ENCODE data around the gene LAP3. TPM values are rescaled to one million over a fixed set of nuclear protein-coding genes. Genes with fewer than 3 reads are reported as not detected.

The LAP3 gene
- total and polyA plus RNA-seq, 10 donors, result 47.0 to 135 (median 96.0) TPM

GRCh38 chr4:17630228-17630627 is 53.2 kb downstream of the LAP3 start:
- Histone ChIP-seq H3K36me3 (peaks cover 0 to 100% (median 93%) of the 10 kb centered on the region in 6 donors), H3K9me3 (no peaks in the 10 kb centered on the region), H3K27ac (no peak overlapping the region), H3K4me3 (no peak overlapping the region), H3K27me3 (replicated peaks in 1 of 7) (no peaks in the 10 kb centered on the region), H3K4me1 (no peaks in the 10 kb centered on the region)
- intact Hi-C loops (cut with DNase I; ENCODE audit: low total_unique reads), result no loop called here
- no peak for TF ChIP-seq CTCF (IDR thresholded peaks at IDR 0.05 in 8 of 11, conservative IDR thresholded peaks at IDR 0.05 in 3 of 11)
- TF ChIP-seq POLR2AphosphoS5 (IDR thresholded peaks at IDR 0.05), result no peak
- no peak for TF ChIP-seq POLR2A (IDR thresholded peaks at IDR 0.05)
- WGBS, 5 donors, result 92 to 98% (median 96%) methylated on average over 4 of the region's 4 CpGs
- DNase-seq, result no peak

- H3K4me3 ChIP-seq, result no peak overlapping the region
- H3K27ac ChIP-seq, result no peak overlapping the region
- H3K36me3 ChIP-seq, result peaks cover 0 to 91% (median 63%) of the 10 kb centered on the region in 6 donors
- no peaks in the 10 kb centered on the region for H3K27me3 ChIP-seq (replicated peaks in 1 of 7)
- 96 to 99% (median 98%) methylated on average over 9 of the region's 9 CpGs for WGBS, 5 donors
- H3K9me3 ChIP-seq, result no peaks in the 10 kb centered on the region
- TF ChIP-seq POLR2A (IDR thresholded peaks at IDR 0.05) (no peak), CTCF (IDR thresholded peaks at IDR 0.05 in 8 of 11, conservative IDR thresholded peaks at IDR 0.05 in 3 of 11) (no peak), POLR2AphosphoS5 (IDR thresholded peaks at IDR 0.05) (no peak)
- intact Hi-C loops (cut with DNase I; ENCODE audit: low total_unique reads), result no loop called here
- DNase-seq, result no peak
- H3K4me1 ChIP-seq, result peaks cover 0 to 7% (median 3%) of the 10 kb centered on the region in 6 donors
Observed at GRCh38 chr4:17633600-17633999, 56.6 kb downstream of the LAP3 start.

GRCh38 chr4:17635056-17635455 is 58.1 kb downstream of the LAP3 start:
- no peak for DNase-seq
- Histone ChIP-seq H3K27me3 (replicated peaks in 1 of 7) (no peaks in the 10 kb centered on the region), H3K27ac (no peak overlapping the region), H3K9me3 (no peaks in the 10 kb centered on the region), H3K4me3 (no peak overlapping the region), H3K36me3 (peaks cover 0 to 86% (median 50%) of the 10 kb centered on the region in 6 donors), H3K4me1 (peaks cover 0 to 7% (median 3%) of the 10 kb centered on the region in 6 donors)
- TF ChIP-seq POLR2A (IDR thresholded peaks at IDR 0.05) (no peak), POLR2AphosphoS5 (IDR thresholded peaks at IDR 0.05) (no peak), CTCF (IDR thresholded peaks at IDR 0.05 in 8 of 11, conservative IDR thresholded peaks at IDR 0.05 in 3 of 11) (no peak)
- intact Hi-C loops (cut with DNase I; ENCODE audit: low total_unique reads), result no loop called here
- WGBS, 5 donors, result 92 to 98% (median 94%) methylated on average over 4 of the region's 4 CpGs

- Histone ChIP-seq H3K4me1 (peaks cover 0 to 7% (median 3%) of the 10 kb centered on the region in 6 donors), H3K4me3 (no peak overlapping the region), H3K9me3 (no peaks in the 10 kb centered on the region), H3K27ac (no peak overlapping the region), H3K27me3 (replicated peaks in 1 of 7) (no peaks in the 10 kb centered on the region), H3K36me3 (peaks cover 0 to 74% (median 38%) of the 10 kb centered on the region in 6 donors)
- TF ChIP-seq POLR2A (IDR thresholded peaks at IDR 0.05), result no peak
- no peak for TF ChIP-seq CTCF (IDR thresholded peaks at IDR 0.05 in 8 of 11, conservative IDR thresholded peaks at IDR 0.05 in 3 of 11)
- no peak for TF ChIP-seq POLR2AphosphoS5 (IDR thresholded peaks at IDR 0.05)
- no peak for DNase-seq
- intact Hi-C loops (cut with DNase I; ENCODE audit: low total_unique reads), result loop anchor here (2.0 kb wide), 1 partner anchor 88 kb away; no protein-coding TSS in a partner anchor
- WGBS, 5 donors, result 87 to 94% (median 93%) methylated on average over 16 to 17 of the region's 17 CpGs
Observed at GRCh38 chr4:17636341-17636695, 59.3 kb downstream of the LAP3 start.

Data from spleen (tissue), 11 donors.